ENCODE measurements around the gene SUN5. TPM values are rescaled to one million over a fixed set of nuclear protein-coding genes. Genes with fewer than 3 reads are reported as not detected.

SUN5 gene
- total RNA-seq, 4 donors from 2014 or later, result not detected

- DNase-seq (no peak), ATAC-seq (no peak)
- intact Hi-C loops (cut with DNase I; ENCODE audit: low total_unique reads), result no loop called here
- Histone ChIP-seq H3K4me1 (no peaks in the 10 kb centered on the region), H3K9me3 (no peaks in the 10 kb centered on the region), H3K36me3 (no peaks in the 10 kb centered on the region), H3K27ac (no peak overlapping the region), H3K27me3 (peaks cover 0 to 25% (median 6%) of the 10 kb centered on the region in 3 donors), H3K4me3 (no peak overlapping the region)
- in situ Hi-C loops (cut with MboI; ENCODE audit: low sequenced_read_pairs in 4 of 4), result loop anchor here in 1 of 4 donors (25.0 kb wide), 1 partner anchor 105 kb away; no protein-coding TSS in a partner anchor
- TF ChIP-seq POLR2A (IDR thresholded peaks at IDR 0.05) (no peak), CTCF (IDR thresholded peaks at IDR 0.05 in 4 of 5, conservative IDR thresholded peaks at IDR 0.05 in 1 of 5) (no peak)
Measured at GRCh38 chr20:33017542-33017941, 13.3 kb upstream of the SUN5 start.

- no peak for TF ChIP-seq CTCF (IDR thresholded peaks at IDR 0.05 in 4 of 5, conservative IDR thresholded peaks at IDR 0.05 in 1 of 5)
- no peak for TF ChIP-seq POLR2A (IDR thresholded peaks at IDR 0.05)
- H3K27ac ChIP-seq, result no peak overlapping the region
- no peaks in the 10 kb centered on the region for H3K4me1 ChIP-seq
- in situ Hi-C loops (cut with MboI; ENCODE audit: low sequenced_read_pairs in 4 of 4) (loop anchor here in 1 of 4 donors (25.0 kb wide), 1 partner anchor 104 kb away; no protein-coding TSS in a partner anchor), intact Hi-C loops (cut with DNase I; ENCODE audit: low total_unique reads) (no loop called here)
- no peak overlapping the region for H3K4me3 ChIP-seq
- no peak for DNase-seq
- no peak for ATAC-seq
- no peaks in the 10 kb centered on the region for H3K36me3 ChIP-seq
- no peaks in the 10 kb centered on the region for H3K9me3 ChIP-seq
- peaks cover 0 to 31% (median 6%) of the 10 kb centered on the region in 3 donors for H3K27me3 ChIP-seq
Measured at GRCh38 chr20:33016581-33017109, 12.4 kb upstream of the SUN5 start.

- no peak for TF ChIP-seq POLR2A (IDR thresholded peaks at IDR 0.05)
- no peak for TF ChIP-seq CTCF (IDR thresholded peaks at IDR 0.05 in 4 of 5, conservative IDR thresholded peaks at IDR 0.05 in 1 of 5)
- H3K27me3 ChIP-seq, result peaks cover 0 to 31% (median 6%) of the 10 kb centered on the region in 3 donors
- no peaks in the 10 kb centered on the region for H3K36me3 ChIP-seq
- DNase-seq (no peak), ATAC-seq (no peak)
- H3K4me1 ChIP-seq, result no peaks in the 10 kb centered on the region
- H3K4me3 ChIP-seq, result no peak overlapping the region
- H3K9me3 ChIP-seq, result no peaks in the 10 kb centered on the region
- H3K27ac ChIP-seq, result no peak overlapping the region
- intact Hi-C loops (cut with DNase I; ENCODE audit: low total_unique reads), result no loop called here
- in situ Hi-C loops (cut with MboI; ENCODE audit: low sequenced_read_pairs in 4 of 4), result loop anchor here in 1 of 4 donors (25.0 kb wide), 1 partner anchor 104 kb away; no protein-coding TSS in a partner anchor
Measured at GRCh38 chr20:33015700-33016580, 11.7 kb upstream of the SUN5 start.

- Histone ChIP-seq H3K4me1 (no peaks in the 10 kb centered on the region), H3K27ac (no peak overlapping the region), H3K36me3 (no peaks in the 10 kb centered on the region), H3K4me3 (no peak overlapping the region), H3K9me3 (no peaks in the 10 kb centered on the region), H3K27me3 (peaks cover 0 to 31% (median 6%) of the 10 kb centered on the region in 3 donors)
- TF ChIP-seq CTCF (IDR thresholded peaks at IDR 0.05 in 4 of 5, conservative IDR thresholded peaks at IDR 0.05 in 1 of 5) (no peak), POLR2A (IDR thresholded peaks at IDR 0.05) (no peak)
- ATAC-seq, result no peak
- in situ Hi-C loops (cut with MboI; ENCODE audit: low sequenced_read_pairs in 4 of 4) (loop anchor here in 1 of 4 donors (25.0 kb wide), 1 partner anchor 103 kb away; no protein-coding TSS in a partner anchor), intact Hi-C loops (cut with DNase I; ENCODE audit: low total_unique reads) (no loop called here)
- no peak for DNase-seq
Measured at GRCh38 chr20:33015114-33015484, 10.9 kb upstream of the SUN5 start.
